NK-92 treated with Interleukin-12 subunit alpha and Interleukin-12 subunit beta, amount 100 ng/mL, for 24 hours (cell line): ENCODE data around the gene TDRKH.
"Not testable (repeated sequence)": the region's sequence is repeated elsewhere in the genome, so short reads cannot be mapped to it uniquely, and the experiment has no call there.

ENCODE experiments used
- DNase-seq: peaks from one replicate; lab custom pipeline; 2025; lab: John Stamatoyannopoulos, UW

The TDRKH gene

GRCh38 chr1:151801846-151802245, 11.5 kb upstream of the TDRKH start:
- no peak for DNase-seq

- no peak for DNase-seq
These were observed 11.1 kb upstream of the TDRKH start for GRCh38 chr1:151801310-151801820.

- no peak for DNase-seq
These were observed 10.5 kb upstream of the TDRKH start for GRCh38 chr1:151800830-151801229.

GRCh38 chr1:151799179-151800022, 9.1 kb upstream of the TDRKH start:
- no peak for DNase-seq

- DNase-seq: no peak
These were observed 8.3 kb upstream of the TDRKH start for GRCh38 chr1:151798571-151798970.

GRCh38 chr1:151790940-151791651, 796 bp upstream of the TDRKH start:
- no peak for DNase-seq

- no peak for DNase-seq
These were observed 2.6 kb downstream of the TDRKH start for GRCh38 chr1:151787689-151788088.

GRCh38 chr1:151783796-151784195, 6.5 kb downstream of the TDRKH start:
- DNase-seq: no peak

GRCh38 chr1:151782741-151783140, 7.6 kb downstream of the TDRKH start:
- DNase-seq: no peak

- DNase-seq: not testable (repeated sequence)
These were observed 8.3 kb downstream of the TDRKH start for GRCh38 chr1:151782026-151782425.

GRCh38 chr1:151780736-151781135, 9.6 kb downstream of the TDRKH start:
- DNase-seq: not testable (repeated sequence)

GRCh38 chr1:151779852-151780251, 10.4 kb downstream of the TDRKH start:
- no peak for DNase-seq

- no peak for DNase-seq
These were observed 13.0 kb downstream of the TDRKH start for GRCh38 chr1:151777317-151777716.

GRCh38 chr1:151776665-151777062, 13.6 kb downstream of the TDRKH start:
- no peak for DNase-seq

GRCh38 chr1:151775894-151776664, 14.2 kb downstream of the TDRKH start:
- DNase-seq: no peak

GRCh38 chr1:151774256-151774922, 15.9 kb downstream of the TDRKH start:
- DNase-seq: no peak

- no peak for DNase-seq
These were observed 16.6 kb downstream of the TDRKH start for GRCh38 chr1:151773702-151774101.

GRCh38 chr1:151769270-151769669, 21.0 kb downstream of the TDRKH start:
- DNase-seq: not testable (repeated sequence)

GRCh38 chr1:151768351-151769066, 21.8 kb downstream of the TDRKH start:
- DNase-seq: not testable (repeated sequence)

GRCh38 chr1:151763990-151764389, 26.3 kb downstream of the TDRKH start:
- DNase-seq: no peak
